Endothelial cell of umbilical vein (primary cell): Measurements from ENCODE around the gene VAV2.

ENCODE experiments used
- CTCF ChIP-seq, 2 donors: IDR thresholded peaks; 1 replicate in 1 of 2; 2 replicates in 1 of 2; pipeline ENCODE4 v1.5.1; 2011; ENCODE audit warnings: low read length in 2 of 2, mild to moderate bottlenecking in 2 of 2, moderate library complexity in 2 of 2, control low read depth in 1 of 2, inconsistent platforms in 1 of 2, low read depth in 1 of 2; ENCODE audit not compliant: insufficient read depth in 1 of 2; ENCODE audit errors: extremely low read depth in 1 of 2
- POLR2A ChIP-seq: IDR thresholded peaks from 2 replicates; pipeline ENCODE4 v1.6.1; 2012; ENCODE audit warnings: low read depth, mild to moderate bottlenecking, control low read depth, low read length
- POLR2AphosphoS5 ChIP-seq: IDR thresholded peaks from 2 replicates; pipeline ENCODE4 v1.6.1; 2012; ENCODE audit warnings: low read depth, mild to moderate bottlenecking, control low read depth, low read length, moderate library complexity; ENCODE audit not compliant: insufficient read depth

GRCh38 chr9:133791069-133791468 lies 201.1 kb downstream of the VAV2 start:
- TF ChIP-seq CTCF (IDR thresholded peaks at IDR 0.05; ENCODE audit: extremely low read depth in 1 of 2, insufficient read depth in 1 of 2, low read depth in 1 of 2, low read length in 2 of 2) (no peak), POLR2A (no peak), POLR2AphosphoS5 (no peak)
